Left lung (tissue), 10 donors: Measurements from ENCODE around the gene EPB41L5. TPM values are rescaled to one million over a fixed set of nuclear protein-coding genes. Genes with fewer than 3 reads are reported as not detected.
"Not testable (repeated sequence)": the region's sequence is repeated elsewhere in the genome, so short reads cannot be mapped to it uniquely, and the experiment has no call there.

Experiments used
- ATAC-seq: fragments of 200-7000 bp; cut with Tn5 transposase; one replicate; pipeline ENCODE4 v1.9.1; 2020; ENCODE audit warnings: moderate library complexity
- DNase-seq, 4 donors: peaks; one replicate each; pipeline ENCODE4 v3.0.0-alpha.2; 2013 to 2020
- H3K27ac ChIP-seq, 2 donors: fragments of 200-600 bp; sonication (generic) in 1 of 2; one replicate each; pipeline versions ENCODE4 v1.5.0 to v1.8.0; 2020 to 2021
- H3K27me3 ChIP-seq, 2 donors: fragments of 200-600 bp; sonication (generic) in 1 of 2; one replicate each; pipeline versions ENCODE4 v1.5.0 to v1.8.0; 2020 to 2021
- H3K36me3 ChIP-seq, 2 donors: fragments of 200-600 bp; sonication (generic) in 1 of 2; one replicate each; pipeline versions ENCODE4 v1.5.0 to v1.8.0; 2020 to 2021
- H3K4me1 ChIP-seq, 2 donors: fragments of 200-600 bp; one replicate each; pipeline ENCODE4 v1.8.0; 2021
- H3K4me3 ChIP-seq, 2 donors: fragments of 200-600 bp; sonication (generic) in 1 of 2; one replicate each; pipeline versions ENCODE4 v1.5.0 to v1.8.0; 2020 to 2021; ENCODE audit warnings: mild to moderate bottlenecking in 1 of 2
- H3K9me3 ChIP-seq, 2 donors: fragments of 200-600 bp; sonication (generic) in 1 of 2; one replicate each; pipeline versions ENCODE4 v1.5.0 to v1.8.0; 2020 to 2021
- intact Hi-C, 2 donors: fragments of 100-400 bp; cut with DNase I; formaldehyde crosslinking; loops; one replicate each; pipeline versions ENCODE4 v1.11.2 to v1.14.2; 2022
- polyA plus RNA-seq, 6 donors: library from polyadenylated mRNA; unstranded; fragments of 120-200 nt; gene quantifications; one replicate each; pipeline ENCODE4 v1.2.1, GENCODE V29; 2013; ENCODE audit not compliant: insufficient read length in 6 of 6
- total RNA-seq, 2 donors: library from RNA; stranded (reverse); fragmentation: NEBNext Ultra II Directional; extraction: Animal tissue kit (Norgen Biotek cat#: 25700); gene quantifications; one replicate each; pipeline ENCODE4 v1.2.1, GENCODE V29; 2021
- TF ChIP-seq, protein P1 (sequence below), 2 donors: fragments of 200-600 bp; sonication (generic) in 1 of 2; IDR thresholded peaks; one replicate each; pipeline versions ENCODE4 v1.5.0 to v1.8.0; 2021; ENCODE audit warnings: antibody characterized with exemption in 2 of 2
- donor health status: DM: no; HTN: yes; CAD: no.
- donor health status: DM: no; HTN: no; CAD: no.

EPB41L5 gene
- total and polyA plus RNA-seq, 8 donors: 36.0 to 53.8 (median 38.9) TPM

- Histone ChIP-seq H3K4me3 (no peak overlapping the region), H3K27ac (no peak overlapping the region), H3K27me3 (no peaks in the 10 kb centered on the region), H3K4me1 (peaks cover 0 to 9% of the 10 kb centered on the region in 2 donors), H3K36me3 (no peaks in the 10 kb centered on the region), H3K9me3 (no peaks in the 10 kb centered on the region)
- TF ChIP-seq, protein P1, sequence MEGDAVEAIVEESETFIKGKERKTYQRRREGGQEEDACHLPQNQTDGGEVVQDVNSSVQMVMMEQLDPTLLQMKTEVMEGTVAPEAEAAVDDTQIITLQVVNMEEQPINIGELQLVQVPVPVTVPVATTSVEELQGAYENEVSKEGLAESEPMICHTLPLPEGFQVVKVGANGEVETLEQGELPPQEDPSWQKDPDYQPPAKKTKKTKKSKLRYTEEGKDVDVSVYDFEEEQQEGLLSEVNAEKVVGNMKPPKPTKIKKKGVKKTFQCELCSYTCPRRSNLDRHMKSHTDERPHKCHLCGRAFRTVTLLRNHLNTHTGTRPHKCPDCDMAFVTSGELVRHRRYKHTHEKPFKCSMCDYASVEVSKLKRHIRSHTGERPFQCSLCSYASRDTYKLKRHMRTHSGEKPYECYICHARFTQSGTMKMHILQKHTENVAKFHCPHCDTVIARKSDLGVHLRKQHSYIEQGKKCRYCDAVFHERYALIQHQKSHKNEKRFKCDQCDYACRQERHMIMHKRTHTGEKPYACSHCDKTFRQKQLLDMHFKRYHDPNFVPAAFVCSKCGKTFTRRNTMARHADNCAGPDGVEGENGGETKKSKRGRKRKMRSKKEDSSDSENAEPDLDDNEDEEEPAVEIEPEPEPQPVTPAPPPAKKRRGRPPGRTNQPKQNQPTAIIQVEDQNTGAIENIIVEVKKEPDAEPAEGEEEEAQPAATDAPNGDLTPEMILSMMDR (IDR thresholded peaks at IDR 0.05): no peak
- DNase-seq (no peak), ATAC-seq (no peak)
- intact Hi-C loops: no loop called here
Measured at GRCh38 chr2:120182019-120182560, 169.2 kb downstream of the EPB41L5 start.

GRCh38 chr2:120189189-120189588 lies 176.3 kb downstream of the EPB41L5 start:
- TF ChIP-seq, protein P1 (IDR thresholded peaks at IDR 0.05): no peak
- intact Hi-C loops: no loop called here
- H3K4me1 ChIP-seq: no peaks in the 10 kb centered on the region
- no peaks in the 10 kb centered on the region for H3K36me3 ChIP-seq
- no peak overlapping the region for H3K4me3 ChIP-seq
- no peaks in the 10 kb centered on the region for H3K27me3 ChIP-seq
- no peak overlapping the region for H3K27ac ChIP-seq
- no peak for ATAC-seq
- no peak for DNase-seq
- H3K9me3 ChIP-seq: peaks cover 0 to 13% of the 10 kb centered on the region in 2 donors

DNA sequence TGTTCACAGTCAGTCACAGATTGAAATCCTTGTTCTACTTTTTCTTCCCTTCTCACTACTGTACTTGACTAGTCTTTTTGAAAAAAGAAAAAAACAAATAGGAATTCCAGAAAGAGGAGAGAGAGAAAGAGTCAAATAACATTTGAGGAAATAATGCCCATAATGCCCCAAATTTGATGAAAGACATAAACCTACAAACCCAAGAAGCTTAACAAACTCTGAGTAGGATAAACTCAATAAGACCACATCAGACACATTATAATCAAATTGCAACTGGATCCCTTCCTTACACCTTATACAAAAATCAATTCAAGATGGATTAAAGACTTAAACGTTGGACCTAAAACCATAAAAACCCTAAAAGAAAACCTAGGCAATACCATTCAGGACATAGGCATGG lies 179.4 kb downstream of the EPB41L5 start:
- TF ChIP-seq, protein P1 (IDR thresholded peaks at IDR 0.05): no peak
- H3K36me3 ChIP-seq: no peaks in the 10 kb centered on the region
- H3K4me3 ChIP-seq: no peak overlapping the region
- ATAC-seq (no peak), DNase-seq (no peak)
- H3K9me3 ChIP-seq: peaks cover 0 to 18% of the 10 kb centered on the region in 2 donors
- no peaks in the 10 kb centered on the region for H3K27me3 ChIP-seq
- no peaks in the 10 kb centered on the region for H3K4me1 ChIP-seq
- intact Hi-C loops: no loop called here
- no peak overlapping the region for H3K27ac ChIP-seq

DNA sequence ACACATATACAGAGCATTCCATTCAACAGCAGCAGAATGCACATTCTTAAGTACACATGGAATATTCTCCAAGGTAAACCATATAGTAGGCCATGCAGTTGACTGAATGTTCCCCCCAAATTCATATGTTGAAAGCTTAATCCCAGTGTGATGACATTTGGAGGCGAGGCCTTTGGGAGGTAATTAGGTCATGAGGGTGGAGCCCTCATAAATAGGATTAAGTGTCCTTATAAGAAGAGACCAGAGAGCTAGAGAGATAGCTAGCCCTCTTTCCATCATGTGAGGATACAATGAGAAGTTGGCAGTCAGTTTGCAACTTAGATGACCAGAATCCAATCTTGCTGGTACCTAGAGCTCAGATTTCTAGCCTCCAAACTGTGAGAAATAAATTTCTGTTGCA lies 182.7 kb downstream of the EPB41L5 start:
- peaks cover 0 to 24% of the 10 kb centered on the region in 2 donors for H3K9me3 ChIP-seq
- intact Hi-C loops: no loop called here
- DNase-seq: no peak
- H3K4me3 ChIP-seq: no peak overlapping the region
- H3K27ac ChIP-seq: no peak overlapping the region
- TF ChIP-seq, protein P1 (IDR thresholded peaks at IDR 0.05): no peak
- ATAC-seq: no peak
- no peaks in the 10 kb centered on the region for H3K36me3 ChIP-seq
- no peaks in the 10 kb centered on the region for H3K27me3 ChIP-seq
- H3K4me1 ChIP-seq: no peaks in the 10 kb centered on the region

DNA sequence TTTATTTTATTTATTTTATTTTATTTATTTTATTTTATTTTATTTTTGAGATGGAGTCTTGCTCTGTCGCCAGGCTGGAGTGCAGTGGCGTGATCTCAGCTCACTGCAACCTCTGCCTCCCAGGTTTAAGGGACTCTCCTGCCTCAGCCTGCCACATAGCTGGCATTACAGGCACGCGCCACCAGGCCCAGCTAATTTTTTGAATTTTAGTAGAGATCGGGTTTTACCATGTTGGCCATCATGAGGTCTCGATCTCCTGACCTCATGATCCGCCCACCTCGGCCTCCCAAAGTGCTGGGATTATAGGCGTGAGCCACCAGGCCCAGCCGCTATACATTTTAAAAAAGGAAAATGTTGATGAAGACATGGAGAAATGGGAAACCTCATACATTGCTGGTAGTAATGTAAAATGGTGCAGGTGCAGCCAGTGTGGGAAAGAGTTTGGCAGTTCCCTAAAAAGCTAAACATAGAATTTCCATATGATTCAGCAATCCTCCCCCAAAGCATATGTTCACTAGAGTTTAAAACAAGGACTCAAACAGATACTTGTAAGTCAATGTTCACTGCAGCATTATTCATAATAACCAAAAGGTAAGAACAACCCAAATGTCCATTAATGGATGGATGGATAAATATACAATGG lies 187.1 kb downstream of the EPB41L5 start:
- H3K4me3 ChIP-seq, H3K27me3 ChIP-seq, intact Hi-C loops, ATAC-seq, DNase-seq, H3K36me3 ChIP-seq, H3K27ac ChIP-seq: not testable (repeated sequence)
- H3K9me3 ChIP-seq: peaks cover 0 to 14% of the 10 kb centered on the region in 2 donors
- H3K4me1 ChIP-seq: peaks cover 0 to 25% of the 10 kb centered on the region in 2 donors
